KMS-11 (cell line): Measurements from ENCODE around the gene GCNT2.

Source experiments
- H2AFZ ChIP-seq: fragments of 200-600 bp; sonication (generic); 2 replicates; pipeline ENCODE4 v1.6.1; 2016; ENCODE audit warnings: antibody characterized with exemption, mixed run types, low read depth
- H3K27ac ChIP-seq: fragments of 200-600 bp; sonication (generic); 2 replicates; pipeline ENCODE4 v1.6.1; 2016; ENCODE audit warnings: mild to moderate bottlenecking, mixed run types
- H3K27me3 ChIP-seq: fragments of 200-600 bp; sonication (generic); 2 replicates; pipeline ENCODE4 v1.6.1; 2017; ENCODE audit warnings: mild to moderate bottlenecking, low read depth, mixed run types, moderate library complexity; ENCODE audit not compliant: insufficient read depth
- H3K36me3 ChIP-seq: fragments of 200-600 bp; sonication (generic); 2 replicates; pipeline ENCODE4 v1.6.1; 2017; ENCODE audit warnings: mild to moderate bottlenecking, mixed run types; ENCODE audit not compliant: insufficient read depth
- H3K4me1 ChIP-seq: fragments of 200-600 bp; sonication (generic); 2 replicates; pipeline ENCODE4 v1.6.1; 2016; ENCODE audit warnings: mild to moderate bottlenecking, low read depth, mixed run types; ENCODE audit not compliant: poor library complexity, severe bottlenecking
- H3K4me2 ChIP-seq: fragments of 200-600 bp; sonication (generic); 2 replicates; pipeline ENCODE4 v1.7.0; 2016; ENCODE audit warnings: mild to moderate bottlenecking, mixed run types
- H3K4me3 ChIP-seq: fragments of 200-600 bp; sonication (generic); IDR thresholded peaks from 2 replicates; pipeline ENCODE4 v1.6.1; 2017; ENCODE audit warnings: low read depth, low read length, mixed read lengths; ENCODE audit not compliant: insufficient read depth
- H3K79me2 ChIP-seq: fragments of 200-600 bp; sonication (generic); 2 replicates; pipeline ENCODE4 v1.6.1; 2016; ENCODE audit warnings: low read depth, mixed run types; ENCODE audit not compliant: insufficient read depth
- H3K9ac ChIP-seq: fragments of 200-600 bp; sonication (generic); 2 replicates; pipeline ENCODE4 v1.6.1; 2016; ENCODE audit warnings: mild to moderate bottlenecking, mixed run types
- H4K20me1 ChIP-seq: fragments of 200-600 bp; sonication (generic); 2 replicates; pipeline ENCODE4 v1.6.1; 2016; ENCODE audit warnings: mild to moderate bottlenecking, mixed run types; ENCODE audit not compliant: insufficient read depth
- TF ChIP-seq, protein P1 (sequence below): fragments of 200-600 bp; sonication (generic); conservative IDR thresholded peaks from 2 replicates; pipeline ENCODE4 v1.6.1; 2017; ENCODE audit warnings: low read depth, mild to moderate bottlenecking, antibody characterized with exemption, low read length, moderate library complexity, mixed read lengths

Gene GCNT2

DNA sequence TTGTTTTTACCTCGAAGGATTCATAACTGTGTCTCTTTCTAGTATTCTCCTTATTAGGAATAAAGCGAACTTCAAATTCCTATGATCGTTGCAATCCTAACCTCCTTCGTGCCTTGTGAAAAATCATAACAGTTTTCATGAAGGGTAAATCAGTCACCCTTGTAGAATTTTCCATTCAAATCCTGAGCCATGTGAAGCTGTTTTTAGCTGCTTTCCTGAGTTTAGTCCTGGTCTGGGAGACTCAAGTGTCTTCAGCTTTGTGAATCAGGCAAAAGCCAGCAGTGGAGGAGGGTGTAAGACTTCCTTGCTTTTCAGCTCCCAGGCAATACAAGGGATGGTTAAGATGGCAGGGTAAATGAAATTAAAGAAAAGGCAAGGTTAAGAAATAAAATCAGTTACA lies 24.3 kb downstream of the GCNT2 start:
- no peak overlapping the region for H2AFZ ChIP-seq
- no peaks in the 10 kb centered on the region for H3K4me1 ChIP-seq
- TF ChIP-seq, protein P1, sequence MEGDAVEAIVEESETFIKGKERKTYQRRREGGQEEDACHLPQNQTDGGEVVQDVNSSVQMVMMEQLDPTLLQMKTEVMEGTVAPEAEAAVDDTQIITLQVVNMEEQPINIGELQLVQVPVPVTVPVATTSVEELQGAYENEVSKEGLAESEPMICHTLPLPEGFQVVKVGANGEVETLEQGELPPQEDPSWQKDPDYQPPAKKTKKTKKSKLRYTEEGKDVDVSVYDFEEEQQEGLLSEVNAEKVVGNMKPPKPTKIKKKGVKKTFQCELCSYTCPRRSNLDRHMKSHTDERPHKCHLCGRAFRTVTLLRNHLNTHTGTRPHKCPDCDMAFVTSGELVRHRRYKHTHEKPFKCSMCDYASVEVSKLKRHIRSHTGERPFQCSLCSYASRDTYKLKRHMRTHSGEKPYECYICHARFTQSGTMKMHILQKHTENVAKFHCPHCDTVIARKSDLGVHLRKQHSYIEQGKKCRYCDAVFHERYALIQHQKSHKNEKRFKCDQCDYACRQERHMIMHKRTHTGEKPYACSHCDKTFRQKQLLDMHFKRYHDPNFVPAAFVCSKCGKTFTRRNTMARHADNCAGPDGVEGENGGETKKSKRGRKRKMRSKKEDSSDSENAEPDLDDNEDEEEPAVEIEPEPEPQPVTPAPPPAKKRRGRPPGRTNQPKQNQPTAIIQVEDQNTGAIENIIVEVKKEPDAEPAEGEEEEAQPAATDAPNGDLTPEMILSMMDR = no peak
- no peaks in the 10 kb centered on the region for H4K20me1 ChIP-seq
- no peaks in the 10 kb centered on the region for H3K27me3 ChIP-seq
- H3K79me2 ChIP-seq = no peaks in the 10 kb centered on the region
- no peak overlapping the region for H3K4me3 ChIP-seq
- H3K9ac ChIP-seq = no peak overlapping the region
- no peaks in the 10 kb centered on the region for H3K36me3 ChIP-seq
- no peak overlapping the region for H3K27ac ChIP-seq
- no peak overlapping the region for H3K4me2 ChIP-seq

GRCh38 chr6:10547809-10548208 lies 26.7 kb downstream of the GCNT2 start:
- Histone ChIP-seq H2AFZ (no peak overlapping the region), H3K9ac (no peak overlapping the region), H3K4me1 (no peaks in the 10 kb centered on the region), H3K79me2 (no peaks in the 10 kb centered on the region), H3K4me3 (no peak overlapping the region), H4K20me1 (no peaks in the 10 kb centered on the region), H3K4me2 (no peak overlapping the region), H3K36me3 (no peaks in the 10 kb centered on the region), H3K27me3 (no peaks in the 10 kb centered on the region), H3K27ac (no peak overlapping the region)
- TF ChIP-seq, protein P1 = no peak

GRCh38 chr6:10550764-10551163 lies 29.6 kb downstream of the GCNT2 start:
- Histone ChIP-seq H4K20me1 (no peaks in the 10 kb centered on the region), H3K27ac (no peak overlapping the region), H3K4me3 (no peak overlapping the region), H3K4me1 (no peaks in the 10 kb centered on the region), H3K4me2 (no peak overlapping the region), H3K9ac (no peak overlapping the region), H2AFZ (no peak overlapping the region), H3K27me3 (no peaks in the 10 kb centered on the region), H3K36me3 (no peaks in the 10 kb centered on the region), H3K79me2 (no peaks in the 10 kb centered on the region)
- TF ChIP-seq, protein P1 = no peak

DNA sequence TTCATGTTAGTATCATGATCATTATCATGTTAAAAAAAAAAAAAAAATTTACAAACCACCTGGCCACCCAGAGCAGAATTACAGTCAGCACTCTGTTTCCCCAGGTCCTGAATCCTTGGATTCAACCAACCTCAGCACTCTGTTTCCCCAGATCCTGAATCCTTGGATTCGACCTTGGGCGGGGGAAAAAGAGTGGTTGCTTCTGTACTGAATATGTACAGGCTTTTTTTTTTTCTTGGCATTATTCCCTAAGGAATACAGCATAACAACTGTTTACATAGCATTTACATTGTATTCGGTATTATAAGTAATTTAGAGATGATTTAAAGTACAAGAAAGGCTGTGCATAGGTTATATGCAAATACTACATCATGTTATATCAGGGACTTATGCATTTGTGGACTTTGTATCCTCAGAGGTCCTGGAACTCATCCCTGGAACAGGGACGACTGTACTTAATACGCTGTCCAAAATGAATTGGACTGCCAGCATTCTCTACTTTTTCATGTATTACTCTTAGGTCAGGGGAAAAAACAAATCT lies 31.2 kb downstream of the GCNT2 start:
- Histone ChIP-seq H3K4me1 (no peaks in the 10 kb centered on the region), H3K27me3 (no peaks in the 10 kb centered on the region), H3K4me2 (no peak overlapping the region), H3K27ac (no peak overlapping the region), H3K9ac (no peak overlapping the region), H3K36me3 (no peaks in the 10 kb centered on the region), H3K4me3 (no peak overlapping the region), H4K20me1 (no peaks in the 10 kb centered on the region), H3K79me2 (no peaks in the 10 kb centered on the region), H2AFZ (no peak overlapping the region)
- TF ChIP-seq, protein P1 = no peak

DNA sequence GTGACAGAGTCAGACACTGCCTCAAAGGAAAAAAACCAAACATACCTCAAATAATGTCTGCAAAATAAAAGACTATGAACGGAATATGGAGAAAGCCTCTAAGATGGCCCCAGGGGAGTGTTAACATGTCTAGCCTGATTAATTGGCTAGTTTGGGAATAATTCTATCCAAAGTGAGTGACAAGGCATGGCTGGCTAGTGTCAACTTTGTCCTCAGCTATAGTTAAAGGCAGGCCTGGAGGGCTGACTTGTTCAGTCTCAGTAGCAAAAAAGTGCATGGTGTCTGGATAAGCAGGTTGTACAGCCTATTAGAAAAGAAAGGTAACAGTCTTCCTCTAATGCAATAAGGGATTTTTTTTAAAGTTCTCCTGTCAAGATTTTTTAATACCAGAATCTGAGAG lies 32.7 kb downstream of the GCNT2 start:
- H3K27ac ChIP-seq = no peak overlapping the region
- H4K20me1 ChIP-seq = no peaks in the 10 kb centered on the region
- no peak overlapping the region for H3K9ac ChIP-seq
- H2AFZ ChIP-seq = no peak overlapping the region
- TF ChIP-seq, protein P1 = no peak
- H3K36me3 ChIP-seq = no peaks in the 10 kb centered on the region
- H3K4me3 ChIP-seq = no peak overlapping the region
- H3K4me2 ChIP-seq = no peak overlapping the region
- H3K79me2 ChIP-seq = no peaks in the 10 kb centered on the region
- no peaks in the 10 kb centered on the region for H3K27me3 ChIP-seq
- no peaks in the 10 kb centered on the region for H3K4me1 ChIP-seq
